Mesangial cell (primary cell): ENCODE results near the gene FASTKD3. TPM values are rescaled to one million over a fixed set of nuclear protein-coding genes. Genes with fewer than 3 reads are reported as not detected.

Experiments used
- total RNA-seq: library from RNA; depleted of rRNA; stranded (reverse); fragments of >200 nt; gene quantifications from 2 replicates; pipeline ENCODE4 v1.2.3, GENCODE V29; 2015

FASTKD3 gene, protein sequence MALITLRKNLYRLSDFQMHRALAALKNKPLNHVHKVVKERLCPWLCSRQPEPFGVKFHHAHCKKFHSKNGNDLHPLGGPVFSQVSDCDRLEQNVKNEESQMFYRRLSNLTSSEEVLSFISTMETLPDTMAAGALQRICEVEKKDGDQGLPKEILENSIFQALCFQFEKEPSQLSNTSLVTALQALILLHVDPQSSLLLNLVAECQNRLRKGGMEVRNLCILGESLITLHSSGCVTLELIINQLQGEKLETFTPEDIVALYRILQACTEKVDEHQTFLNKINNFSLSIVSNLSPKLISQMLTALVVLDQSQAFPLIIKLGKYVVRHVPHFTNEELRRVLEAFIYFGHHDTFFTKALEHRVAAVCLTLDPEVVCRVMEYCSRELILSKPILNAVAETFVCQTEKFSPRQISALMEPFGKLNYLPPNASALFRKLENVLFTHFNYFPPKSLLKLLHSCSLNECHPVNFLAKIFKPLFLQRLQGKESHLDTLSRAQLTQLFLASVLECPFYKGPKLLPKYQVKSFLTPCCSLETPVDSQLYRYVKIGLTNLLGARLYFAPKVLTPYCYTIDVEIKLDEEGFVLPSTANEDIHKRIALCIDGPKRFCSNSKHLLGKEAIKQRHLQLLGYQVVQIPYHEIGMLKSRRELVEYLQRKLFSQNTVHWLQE
- 6.7 and 9.0 TPM in 2 replicates for total RNA-seq

GRCh38 chr5:7868773-7869473 lies at the start of gene FASTKD3, which contains the start of gene MTRR:
FASTKD3 (minus strand) TSS chr5:7869031; CDS start chr5:7868083, 948 bp downstream.
MTRR (plus strand) TSS chr5:7869148; CDS start chr5:7870795, 1,647 bp downstream.

GRCh38 chr5:7850395-7851239 lies 18.2 kb downstream of the FASTKD3 start, which contains the start of gene CFAP90:
CFAP90 (minus strand) TSS chr5:7851133; CDS start chr5:7851021, 112 bp downstream.

Other genes starting within 250 kb of the FASTKD3 start
- gene CFAP90, start 17.9 kb downstream of the FASTKD3 start, total RNA-seq = 0.16 and 2.2 TPM in 2 replicates
- gene MTRR, start 117 bp upstream of the FASTKD3 start, total RNA-seq = 15.6 and 25.9 TPM in 2 replicates